H1 (cell line): ENCODE results near the gene BTBD9. TPM values are rescaled to one million over a fixed set of nuclear protein-coding genes. Genes with fewer than 3 reads are reported as not detected.
A peak's percentile ranks its signal among the peaks of the same experiment; 100 is the strongest.

ENCODE experiments used
- CTCF ChIA-PET: fragments of 300-600 bp; sonication (Branson Sonifier 250); formaldehyde crosslinking; loops from one replicate; lab custom pipeline; 2021; ENCODE audit not compliant: partially characterized antibody; lab: Charles Lee
- POLR2A ChIA-PET: fragments of 300-600 bp; sonication (Branson Sonifier 250); formaldehyde crosslinking; loops from one replicate; lab custom pipeline; 2021; ENCODE audit warnings: inconsistent platforms; ENCODE audit not compliant: partially characterized antibody; lab: Charles Lee
- DNase-seq, 2 experiments: peaks; one replicate each; pipeline versions ENCODE4 v3.0.0 to v3.0.0-alpha.2; 2010 to 2022; ENCODE audit warnings: low spot score in 2 of 2, low read depth in 1 of 2, mixed read lengths in 1 of 2
- FAIRE-seq: peaks from 2 replicates; lab custom pipeline; 2011; peaks lifted over from hg19 to GRCh38; lab: Jason Lieb, UNC
- H2AFZ ChIP-seq: 2 replicates; pipeline ENCODE4 v1.8.1; 2012; ENCODE audit warnings: low read length, inconsistent platforms
- H2AK5ac ChIP-seq: 2 replicates; pipeline ENCODE4 v1.6.1; 2013; ENCODE audit warnings: low read depth, low read length
- H2BK120ac ChIP-seq: replicated peaks from 2 replicates; pipeline ENCODE3; 2013; ENCODE audit warnings: low read depth, low read length, inconsistent platforms
- H2BK12ac ChIP-seq: 2 replicates; pipeline ENCODE4 v1.6.1; 2013; ENCODE audit warnings: low read depth, low read length
- H2BK15ac ChIP-seq: 2 replicates; pipeline ENCODE4 v1.6.1; 2013; ENCODE audit warnings: low read length
- H2BK20ac ChIP-seq: 2 replicates; pipeline ENCODE4 v1.6.1; 2013; ENCODE audit warnings: low read length
- H2BK5ac ChIP-seq: 2 replicates; pipeline ENCODE4 v1.6.1; 2013; ENCODE audit warnings: low read depth, low read length
- H3K14ac ChIP-seq: 2 replicates; pipeline ENCODE4 v1.6.1; 2013; ENCODE audit warnings: inconsistent platforms; ENCODE audit not compliant: insufficient read length
- H3K18ac ChIP-seq: 2 replicates; pipeline ENCODE4 v1.6.1; 2013; ENCODE audit warnings: low read length; ENCODE audit errors: extremely low read depth
- H3K23ac ChIP-seq: 2 replicates; pipeline ENCODE4 v1.6.1; 2013; ENCODE audit warnings: inconsistent platforms; ENCODE audit not compliant: insufficient read length
- H3K23me2 ChIP-seq: 2 replicates; pipeline ENCODE4 v1.6.1; 2013; ENCODE audit warnings: low read depth, low read length
- H3K27ac ChIP-seq: 2 replicates; pipeline ENCODE4 v1.6.1; 2011; ENCODE audit warnings: low read depth, low read length, inconsistent platforms
- H3K27me3 ChIP-seq, 4 experiments: replicated peaks in 1 of 4; 1 replicate in 1 of 4; 2 replicates in 3 of 4; pipeline versions ENCODE4 v1.6.1 to v1.8.1; 2011 to 2013; ENCODE audit warnings: low read length in 3 of 4, mild to moderate bottlenecking in 3 of 4, inconsistent platforms in 2 of 4, mixed read lengths in 2 of 4, moderate library complexity in 1 of 4; ENCODE audit not compliant: control insufficient read depth in 3 of 4, insufficient read depth in 3 of 4; ENCODE audit errors: extremely low read depth in 1 of 4
- H3K36me3 ChIP-seq, 4 experiments: 2 replicates each; pipeline versions ENCODE4 v1.6.1 to v1.8.1; 2011 to 2013; ENCODE audit warnings: mild to moderate bottlenecking in 4 of 4, low read length in 3 of 4, moderate library complexity in 2 of 4, control low read depth in 1 of 4, inconsistent platforms in 1 of 4; ENCODE audit not compliant: insufficient read depth in 4 of 4, control insufficient read depth in 2 of 4
- H3K4ac ChIP-seq: replicated peaks from 2 replicates; pipeline ENCODE3; 2013; ENCODE audit warnings: low read length, low read depth, mixed read lengths, inconsistent platforms; ENCODE audit not compliant: insufficient read length
- H3K4me1 ChIP-seq, 4 experiments: replicated peaks in 1 of 4; 1 replicate in 1 of 4; 2 replicates in 3 of 4; pipeline versions ENCODE4 v1.6.1 to v1.8.1; 2011 to 2013; ENCODE audit warnings: low read length in 3 of 4, inconsistent platforms in 2 of 4, mixed read lengths in 1 of 4; ENCODE audit not compliant: insufficient read depth in 4 of 4, control insufficient read depth in 3 of 4
- H3K4me2 ChIP-seq, 2 experiments: 2 replicates each; pipeline versions ENCODE4 v1.6.1 to v1.8.1; 2011 to 2013; ENCODE audit warnings: low read depth in 2 of 2, low read length in 2 of 2, control low read depth in 1 of 2, inconsistent platforms in 1 of 2, mild to moderate bottlenecking in 1 of 2; ENCODE audit not compliant: insufficient read depth in 1 of 2
- H3K4me3 ChIP-seq, 4 experiments: fragments of 200-600, 300-600 bp in 1 of 4; sonication (generic), shearing (Covaris generic), sonication (Bioruptor Twin) in 1 of 4; 2 replicates each; pipeline versions ENCODE4 v1.5.1 to v1.8.1; 2011 to 2016; ENCODE audit warnings: low read length in 4 of 4, low read depth in 3 of 4, control low read depth in 2 of 4, inconsistent platforms in 2 of 4, mild to moderate bottlenecking in 2 of 4, mixed read lengths in 1 of 4, moderate library complexity in 1 of 4; ENCODE audit not compliant: insufficient read depth in 2 of 4; ENCODE audit errors: extremely low read depth in 1 of 4
- H3K56ac ChIP-seq: replicated peaks from 2 replicates; pipeline ENCODE3; 2013; ENCODE audit warnings: low read depth, mild to moderate bottlenecking, mixed read lengths, low read length, inconsistent platforms; ENCODE audit not compliant: insufficient read length
- H3K79me1 ChIP-seq: 2 replicates; pipeline ENCODE4 v1.6.1; 2013; ENCODE audit warnings: low read depth, low read length, control low read depth
- H3K79me2 ChIP-seq, 2 experiments: 2 replicates each; pipeline versions ENCODE4 v1.6.1 to v1.8.1; 2012 to 2013; ENCODE audit warnings: low read length in 2 of 2, mild to moderate bottlenecking in 2 of 2, inconsistent platforms in 1 of 2; ENCODE audit not compliant: insufficient read depth in 2 of 2, control insufficient read depth in 1 of 2
- H3K9ac ChIP-seq, 4 experiments: replicated peaks in 1 of 4; 1 replicate in 1 of 4; 2 replicates in 3 of 4; pipeline versions ENCODE4 v1.6.1 to v1.8.1; 2011 to 2013; ENCODE audit warnings: low read depth in 3 of 4, low read length in 3 of 4, control low read depth in 2 of 4, mild to moderate bottlenecking in 2 of 4, moderate library complexity in 2 of 4, inconsistent platforms in 1 of 4; ENCODE audit errors: extremely low read depth in 1 of 4
- H3K9me3 ChIP-seq, 2 experiments: 2 replicates each; pipeline versions ENCODE4 v1.6.1 to v1.8.1; 2012 to 2013; ENCODE audit warnings: mild to moderate bottlenecking in 2 of 2, moderate library complexity in 2 of 2, control low read depth in 1 of 2, inconsistent platforms in 1 of 2, low read depth in 1 of 2, low read length in 1 of 2, mixed read lengths in 1 of 2; ENCODE audit not compliant: insufficient read depth in 2 of 2
- H4K20me1 ChIP-seq, 2 experiments: replicated peaks in 1 of 2; 2 replicates each; pipeline versions ENCODE3 to v1.8.1; 2011 to 2013; ENCODE audit warnings: inconsistent platforms in 2 of 2, low read length in 2 of 2, mild to moderate bottlenecking in 1 of 2; ENCODE audit not compliant: insufficient read depth in 2 of 2, control insufficient read depth in 1 of 2
- H4K5ac ChIP-seq: 2 replicates; pipeline ENCODE4 v1.6.1; 2013; ENCODE audit warnings: low read length, low read depth, mixed read lengths, inconsistent platforms; ENCODE audit not compliant: insufficient read length
- H4K8ac ChIP-seq: 2 replicates; pipeline ENCODE4 v1.8.0; 2013; ENCODE audit warnings: mild to moderate bottlenecking, moderate library complexity, low read length, inconsistent platforms; ENCODE audit not compliant: insufficient read depth; ENCODE audit errors: extremely low read depth
- H4K91ac ChIP-seq: replicated peaks from 2 replicates; pipeline ENCODE3; 2013; ENCODE audit warnings: low read length, mixed read lengths, inconsistent platforms; ENCODE audit not compliant: insufficient read length
- PHF8 ChIP-seq: fragments of 200-600 bp; sonication (generic); conservative IDR thresholded peaks from 2 replicates; pipeline ENCODE4 v1.7.1; 2012; ENCODE audit warnings: low read depth, mild to moderate bottlenecking, inconsistent platforms, low read length, moderate library complexity
- SAP30 ChIP-seq: fragments of 300-600 bp; sonication (generic); IDR thresholded peaks from 2 replicates; pipeline ENCODE4 v1.7.1; 2012; ENCODE audit warnings: low read length, moderate library complexity, mild to moderate bottlenecking, inconsistent platforms; ENCODE audit not compliant: insufficient read depth, insufficient replicate concordance
- WGBS, 2 experiments: shearing (Covaris generic) in 1 of 2; methylation state at CpG; one replicate each; pipeline versions ENCODE4 v1.1.6 to v1.1.7; 2013 to 2015; ENCODE audit warnings: low lambda C conversion rate in 2 of 2, mixed read lengths in 2 of 2, inconsistent platforms in 1 of 2, low coverage in 1 of 2, missing lambda C conversion rate in 1 of 2; ENCODE audit not compliant: insufficient replicate concordance in 2 of 2, insufficient coverage in 1 of 2, insufficient read length in 1 of 2; ENCODE audit errors: extremely low coverage in 1 of 2, missing lambda C conversion rate in 1 of 2; 5-methylcytosine and 5-hydroxymethylcytosine counted together
- polyA plus RNA-seq, 7 experiments: library from polyadenylated mRNA; depleted of rRNA in 3 of 7; stranded (reverse) in 5 of 7; unstranded in 2 of 7; fragments of >200 nt in 5 of 7; fragments of 200-250 nt in 2 of 7; gene quantifications; 1 replicate in 5 of 7; 2 replicates in 1 of 7; 4 replicates in 1 of 7; pipeline versions ENCODE4 v1.2.1 to v1.2.3, GENCODE V29; 2011 to 2013; ENCODE audit warnings: missing spikeins in 2 of 7, mixed read lengths in 2 of 7
- total RNA-seq: library from RNA; stranded (reverse); fragmentation: NEBNext Ultra II Directional; extraction: Animal tissue kit (Norgen Biotek cat#: 25700); gene quantifications from 2 replicates; pipeline ENCODE4 v1.2.1, GENCODE V29; 2021

Gene BTBD9
- total and polyA plus RNA-seq, 2 of the 8 experiments (the other 6 are each of a cell fraction or from before 2014, with no cell fraction given) = 0.92 to 4.1 TPM

DNA sequence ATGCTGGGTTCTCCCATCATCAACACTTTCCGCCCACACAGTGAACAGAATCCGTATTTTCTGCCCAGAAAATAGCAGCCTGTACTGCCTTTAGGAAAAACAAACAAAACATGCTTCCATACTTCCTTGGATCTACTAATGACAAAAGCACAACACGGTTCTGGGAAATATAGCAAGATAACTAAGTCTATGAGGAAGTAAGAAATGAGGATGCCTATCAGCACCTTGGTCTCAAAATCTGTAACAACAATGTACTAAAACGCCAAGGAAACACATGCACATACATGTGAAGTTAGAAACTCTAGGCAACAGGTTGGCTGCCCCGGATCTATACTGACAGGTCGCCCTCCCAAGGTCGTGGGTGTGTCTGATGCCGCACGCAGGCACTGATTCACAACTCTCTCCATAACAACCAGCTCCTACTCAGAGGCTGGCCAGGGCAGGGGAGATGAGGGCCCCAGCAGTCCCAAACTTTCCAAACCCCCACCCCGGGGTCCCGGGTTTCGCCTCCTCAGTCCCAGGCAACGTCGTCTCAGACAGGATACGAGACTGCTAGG lies 710 bp downstream of the BTBD9 start:
- H3K27ac ChIP-seq = no peak overlapping the region
- H3K4ac ChIP-seq = no peak overlapping the region
- H3K14ac ChIP-seq = no peak overlapping the region
- no peak overlapping the region for H3K18ac ChIP-seq
- H3K79me1 ChIP-seq = no peaks in the 10 kb centered on the region
- peak overlapping the region; percentile 75 to 93 for H3K4me2 ChIP-seq
- peak overlapping the region; percentile 78 for H4K5ac ChIP-seq
- H2BK20ac ChIP-seq = no peak overlapping the region
- no peak overlapping the region for H2BK12ac ChIP-seq
- POLR2A ChIA-PET = interaction anchor here (0.8 to 1.9 kb wide), 4 partner anchors 9 to 26 kb away, joined by 3 to 8 read pairs (median 4); no protein-coding TSS in a partner anchor
- H3K23ac ChIP-seq = no peak overlapping the region
- H3K9ac ChIP-seq = peak overlapping the region; percentile 35 to 80 (median 70); a peak in 6 of 7 replicates
- H3K9me3 ChIP-seq = no peaks in the 10 kb centered on the region
- no peak overlapping the region for H2BK120ac ChIP-seq
- H3K36me3 ChIP-seq = no peaks in the 10 kb centered on the region
- no peak overlapping the region for H2BK5ac ChIP-seq
- peaks cover 0 to 7% (median 5%) of the 10 kb centered on the region in 4 experiments; a peak in 5 of 7 replicates for H3K4me1 ChIP-seq
- H3K79me2 ChIP-seq = peaks cover 0 to 5% of the 10 kb centered on the region in 2 experiments; a peak in 2 of 4 replicates
- peak overlapping the region; percentile 28 for H4K91ac ChIP-seq
- H4K20me1 ChIP-seq = no peaks in the 10 kb centered on the region
- WGBS, 2 experiments = 8% methylated on average over 15 of the region's 15 CpGs; no CpG with 5 or more reads in 1 of the 2 experiments
- CTCF ChIA-PET = no interaction called here
- no peak overlapping the region for H3K56ac ChIP-seq
- no peak for DNase-seq
- peak overlapping the region; percentile 93 for H4K8ac ChIP-seq
- H3K4me3 ChIP-seq = peak overlapping the region; percentile 74 to 91 (median 82)
- no peak overlapping the region for H2BK15ac ChIP-seq
- TF ChIP-seq PHF8 (no peak), SAP30 (peak; percentile 71)
- TF ChIP-seq, all 59 proteins: peak for 1
- Histone ChIP-seq H2AFZ (peak overlapping the region; percentile 64), H2AK5ac (no peak overlapping the region), H3K27me3 (no peaks in the 10 kb centered on the region), H3K23me2 (peaks cover 9% of the 10 kb centered on the region; the same call in 1 of the 2 replicates)
- FAIRE-seq = no peak
